Esophagus squamous epithelium (tissue), 4 donors: ENCODE measurements around the gene TIAM2.

ENCODE experiments used
- POLR2A ChIP-seq, 4 donors: fragments of 450-650 bp; IDR thresholded peaks; one replicate each; pipeline ENCODE4 v1.6.1; 2017; ENCODE audit warnings: antibody characterized with exemption in 4 of 4, mild to moderate bottlenecking in 4 of 4, moderate library complexity in 3 of 4
- TF ChIP-seq, protein P1 (sequence below), 6 experiments: fragments of 450-650 bp in 4 of 6; fragments of 200-600 bp in 2 of 6; sonication (generic) in 2 of 6; IDR thresholded peaks; one replicate each; pipeline ENCODE4 v1.5.1; 2016 to 2019; ENCODE audit warnings: antibody characterized with exemption in 6 of 6, mild to moderate bottlenecking in 4 of 6, moderate library complexity in 4 of 6

DNA sequence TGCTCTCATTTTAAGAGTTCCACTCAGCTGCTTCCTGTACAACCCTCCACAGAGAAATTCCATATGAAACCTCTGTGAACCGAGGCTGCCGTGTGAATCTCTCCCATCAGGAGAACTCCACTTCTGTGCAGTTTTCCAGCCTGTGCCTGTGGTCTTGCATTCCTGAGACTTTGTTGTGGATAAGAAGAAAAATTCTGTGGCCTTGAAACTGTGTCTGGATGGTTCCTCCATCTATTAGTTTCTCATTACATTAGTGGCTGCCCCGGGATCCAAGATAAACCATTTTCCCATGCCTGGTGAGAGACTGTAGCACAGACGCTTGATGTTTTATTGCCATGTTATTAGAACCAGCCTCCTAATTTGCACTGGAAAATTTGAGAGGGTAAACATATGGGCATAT, 40.8 kb upstream of the TIAM2 start:
- no peak for TF ChIP-seq POLR2A (IDR thresholded peaks at IDR 0.05)
- TF ChIP-seq, protein P1, sequence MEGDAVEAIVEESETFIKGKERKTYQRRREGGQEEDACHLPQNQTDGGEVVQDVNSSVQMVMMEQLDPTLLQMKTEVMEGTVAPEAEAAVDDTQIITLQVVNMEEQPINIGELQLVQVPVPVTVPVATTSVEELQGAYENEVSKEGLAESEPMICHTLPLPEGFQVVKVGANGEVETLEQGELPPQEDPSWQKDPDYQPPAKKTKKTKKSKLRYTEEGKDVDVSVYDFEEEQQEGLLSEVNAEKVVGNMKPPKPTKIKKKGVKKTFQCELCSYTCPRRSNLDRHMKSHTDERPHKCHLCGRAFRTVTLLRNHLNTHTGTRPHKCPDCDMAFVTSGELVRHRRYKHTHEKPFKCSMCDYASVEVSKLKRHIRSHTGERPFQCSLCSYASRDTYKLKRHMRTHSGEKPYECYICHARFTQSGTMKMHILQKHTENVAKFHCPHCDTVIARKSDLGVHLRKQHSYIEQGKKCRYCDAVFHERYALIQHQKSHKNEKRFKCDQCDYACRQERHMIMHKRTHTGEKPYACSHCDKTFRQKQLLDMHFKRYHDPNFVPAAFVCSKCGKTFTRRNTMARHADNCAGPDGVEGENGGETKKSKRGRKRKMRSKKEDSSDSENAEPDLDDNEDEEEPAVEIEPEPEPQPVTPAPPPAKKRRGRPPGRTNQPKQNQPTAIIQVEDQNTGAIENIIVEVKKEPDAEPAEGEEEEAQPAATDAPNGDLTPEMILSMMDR (IDR thresholded peaks at IDR 0.05), result no peak
